Stimulated activated CD8-positive, alpha-beta memory T cell treated with anti-CD3 and anti-CD28 coated beads, Interleukin-2, amount 100 ng/mL, for 48 hours (primary cell): ENCODE data around the gene RIPK4.
"Not testable (repeated sequence)": the region's sequence is repeated elsewhere in the genome, so short reads cannot be mapped to it uniquely, and the experiment has no call there.

Experiments
- DNase-seq, 2 donors: peaks; one replicate each; pipeline ENCODE4 v3.0.0-alpha.2; 2020; ENCODE audit warnings: low read depth in 2 of 2

The RIPK4 gene

GRCh38 chr21:41714299-41714865 is 52.5 kb downstream of the RIPK4 start:
- DNase-seq, result not testable (repeated sequence)

GRCh38 chr21:41713495-41714281 is 53.2 kb downstream of the RIPK4 start:
- no peak for DNase-seq

- no peak for DNase-seq
These were observed 54.1 kb downstream of the RIPK4 start for GRCh38 chr21:41712730-41713129.

- DNase-seq, result no peak
These were observed 54.7 kb downstream of the RIPK4 start for GRCh38 chr21:41712201-41712600.

GRCh38 chr21:41711416-41712007 is 55.3 kb downstream of the RIPK4 start:
- DNase-seq, result no peak

GRCh38 chr21:41710823-41711160 is 56.1 kb downstream of the RIPK4 start:
- DNase-seq, result no peak

GRCh38 chr21:41709965-41710822 is 56.7 kb downstream of the RIPK4 start:
- DNase-seq, result no peak

- DNase-seq, result no peak
These were observed 57.7 kb downstream of the RIPK4 start for GRCh38 chr21:41709166-41709565.

- DNase-seq, result no peak
These were observed 58.9 kb downstream of the RIPK4 start for GRCh38 chr21:41707960-41708330.

GRCh38 chr21:41707231-41707959 is 59.5 kb downstream of the RIPK4 start:
- DNase-seq, result no peak

GRCh38 chr21:41706678-41707077 is 60.2 kb downstream of the RIPK4 start:
- peak in 1 of 2 donors; percentile 8 for DNase-seq

GRCh38 chr21:41706263-41706639 is 60.6 kb downstream of the RIPK4 start:
- no peak for DNase-seq

GRCh38 chr21:41705546-41706262 is 61.1 kb downstream of the RIPK4 start:
- DNase-seq, result no peak

- DNase-seq, result no peak
These were observed 62.9 kb downstream of the RIPK4 start for GRCh38 chr21:41703857-41704501.

- DNase-seq, result no peak
These were observed 65.1 kb downstream of the RIPK4 start for GRCh38 chr21:41701749-41702148.

GRCh38 chr21:41699311-41699710 is 67.5 kb downstream of the RIPK4 start:
- no peak for DNase-seq

- DNase-seq, result no peak
These were observed 68.8 kb downstream of the RIPK4 start for GRCh38 chr21:41698071-41698470.

- no peak for DNase-seq
These were observed 71.3 kb downstream of the RIPK4 start for GRCh38 chr21:41695513-41695912.

GRCh38 chr21:41694042-41694441 is 72.8 kb downstream of the RIPK4 start:
- not testable (repeated sequence) for DNase-seq

GRCh38 chr21:41692185-41692565 is 74.7 kb downstream of the RIPK4 start:
- DNase-seq, result no peak
